IPS DF 6.9 (cell line): Measurements from ENCODE around the gene MAPK13.

Experiments
- DNase-seq: peaks from one replicate; pipeline ENCODE4 v3.0.0-alpha.2; 2013; ENCODE audit warnings: low read depth, low spot score
- H3K27ac ChIP-seq: one replicate; pipeline ENCODE4 v1.5.1; 2013; ENCODE audit warnings: low read length, control low read depth
- H3K27me3 ChIP-seq: 2 replicates; pipeline ENCODE4 v1.6.1; 2013; ENCODE audit warnings: mild to moderate bottlenecking, low read length; ENCODE audit not compliant: control insufficient read depth, insufficient read depth
- H3K36me3 ChIP-seq: 2 replicates; pipeline ENCODE4 v1.6.1; 2013; ENCODE audit warnings: low read length; ENCODE audit not compliant: control insufficient read depth, insufficient read depth
- H3K4me1 ChIP-seq: 2 replicates; pipeline ENCODE4 v1.6.1; 2013; ENCODE audit warnings: low read length; ENCODE audit not compliant: control insufficient read depth, insufficient read depth
- H3K4me3 ChIP-seq: 2 replicates; pipeline ENCODE4 v1.5.1; 2013; ENCODE audit warnings: mild to moderate bottlenecking, low read length
- H3K9me3 ChIP-seq: 2 replicates; pipeline ENCODE4 v1.6.1; 2013; ENCODE audit warnings: low read length, inconsistent platforms; ENCODE audit not compliant: control insufficient read depth, insufficient read depth
- WGBS: extraction: QIAGEN DNeasy Blood & Tissue Kit; methylation state at CpG from one replicate; pipeline ENCODE4 v1.1.7; 2013; ENCODE audit warnings: mixed read lengths, missing lambda C conversion rate; ENCODE audit not compliant: insufficient read length, insufficient coverage; 5-methylcytosine and 5-hydroxymethylcytosine counted together

MAPK13 gene

DNA sequence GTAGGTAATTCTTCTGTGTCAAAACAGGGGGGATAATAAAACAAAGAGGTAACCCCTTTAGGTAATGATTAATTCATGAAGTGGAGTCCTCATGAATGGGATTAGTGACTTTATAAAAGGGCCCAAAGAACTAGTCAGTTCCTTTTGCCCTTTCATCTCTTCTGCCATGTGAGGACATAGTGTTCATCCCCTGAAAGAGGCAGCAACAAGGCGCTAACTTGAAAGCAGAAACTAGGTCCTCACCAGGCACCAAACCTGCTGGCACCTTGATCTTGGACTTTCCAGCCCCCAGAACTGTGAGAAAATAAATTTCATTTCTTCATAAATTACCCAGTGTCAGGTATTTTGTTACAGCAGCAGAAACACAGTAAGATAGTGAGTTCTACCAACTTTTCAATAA is 49.8 kb downstream of the MAPK13 start:
- Histone ChIP-seq H3K4me1 (no peaks in the 10 kb centered on the region), H3K9me3 (no peaks in the 10 kb centered on the region), H3K4me3 (no peak overlapping the region), H3K27ac (no peak overlapping the region), H3K36me3 (no peaks in the 10 kb centered on the region), H3K27me3 (no peaks in the 10 kb centered on the region)
- WGBS: no CpG with 5 or more reads among the region's 1 CpG
- no peak for DNase-seq

DNA sequence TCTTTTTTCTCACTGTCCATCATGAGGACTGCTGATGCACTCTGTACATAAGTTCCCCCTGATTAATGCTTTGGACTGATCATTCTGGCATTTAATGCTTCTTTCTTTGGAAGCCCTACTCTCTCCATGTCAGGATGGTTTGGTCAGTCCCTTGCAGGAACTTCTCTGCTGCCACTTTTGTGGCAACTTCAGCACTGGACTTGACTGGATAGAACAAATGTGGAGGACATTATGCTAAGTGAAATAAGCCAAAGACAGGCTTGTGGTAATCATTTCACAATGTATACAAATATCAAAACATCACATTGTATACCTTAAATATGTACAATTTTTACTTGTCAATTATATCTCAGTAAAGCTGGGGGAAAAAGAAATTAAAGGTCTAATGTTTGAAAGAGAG is 54.0 kb downstream of the MAPK13 start:
- DNase-seq: no peak

GRCh38 chr6:36186199-36186598 is 55.9 kb downstream of the MAPK13 start:
- Histone ChIP-seq H3K27ac (no peak overlapping the region), H3K27me3 (no peaks in the 10 kb centered on the region), H3K4me1 (no peaks in the 10 kb centered on the region), H3K4me3 (no peak overlapping the region), H3K36me3 (no peaks in the 10 kb centered on the region), H3K9me3 (no peaks in the 10 kb centered on the region)
- WGBS: no CpG with 5 or more reads among the region's 2 CpGs
- no peak for DNase-seq

More for the DNA sequence above, 54.0 kb downstream of the MAPK13 start:
- Histone ChIP-seq H3K27ac (no peak overlapping the region), H3K4me1 (no peaks in the 10 kb centered on the region), H3K27me3 (no peaks in the 10 kb centered on the region), H3K36me3 (no peaks in the 10 kb centered on the region), H3K9me3 (no peaks in the 10 kb centered on the region), H3K4me3 (no peak overlapping the region)

DNA sequence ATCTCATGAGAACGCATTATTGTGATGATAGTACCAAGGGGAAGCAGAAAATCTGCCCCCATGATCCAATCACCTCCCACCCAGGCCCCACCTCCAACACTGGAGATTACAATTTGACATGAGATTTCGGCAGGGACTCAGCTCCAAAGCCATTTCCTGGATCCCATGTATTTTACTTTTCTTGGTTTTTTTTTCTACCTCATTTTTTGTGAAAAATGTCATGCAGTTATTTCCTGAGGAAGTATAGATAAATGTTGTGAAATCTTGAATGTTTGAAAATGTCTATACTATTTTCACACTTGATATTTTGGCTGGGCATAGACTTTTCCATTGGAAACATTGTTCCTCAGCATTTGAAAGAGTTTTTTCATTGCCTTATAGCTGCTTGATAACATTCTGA is 57.1 kb downstream of the MAPK13 start:
- Histone ChIP-seq H3K4me1 (no peaks in the 10 kb centered on the region), H3K36me3 (no peaks in the 10 kb centered on the region), H3K27ac (no peak overlapping the region), H3K27me3 (no peaks in the 10 kb centered on the region), H3K4me3 (no peak overlapping the region), H3K9me3 (no peaks in the 10 kb centered on the region)
- no CpG with 5 or more reads among the region's 2 CpGs for WGBS
- DNase-seq: no peak
